HG02588 (cell line): ENCODE measurements around the gene ELMO1.
A peak's percentile ranks its signal among the peaks of the same experiment; 100 is the strongest.

Source experiments
- ATAC-seq: cut with Tn5 transposase; IDR thresholded peaks from one replicate; pipeline ENCODE4 v1.9.1; 2021; ENCODE audit warnings: mild to moderate bottlenecking, moderate library complexity; ENCODE audit not compliant: unreplicated experiment

Gene ELMO1

DNA sequence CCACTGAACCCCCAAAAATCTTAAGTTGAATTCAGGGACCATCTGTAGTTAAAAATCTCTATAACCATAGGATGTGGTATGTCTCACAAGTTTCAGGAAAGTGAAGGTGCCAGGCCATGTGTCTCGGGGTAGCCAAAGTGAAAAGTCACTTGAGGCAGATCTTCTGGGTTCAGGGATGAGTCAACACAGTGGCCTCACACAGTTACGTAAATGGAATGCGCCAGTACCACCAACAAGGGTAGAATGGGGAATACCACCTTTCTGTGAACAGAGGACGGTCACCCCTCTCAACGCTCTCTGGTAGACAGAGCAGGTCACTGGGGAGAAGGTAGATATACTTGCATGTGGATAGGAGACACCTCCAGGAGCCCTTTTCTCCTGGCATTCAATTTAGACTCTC lies 71.4 kb downstream of the ELMO1 start:
- ATAC-seq = no peak

DNA sequence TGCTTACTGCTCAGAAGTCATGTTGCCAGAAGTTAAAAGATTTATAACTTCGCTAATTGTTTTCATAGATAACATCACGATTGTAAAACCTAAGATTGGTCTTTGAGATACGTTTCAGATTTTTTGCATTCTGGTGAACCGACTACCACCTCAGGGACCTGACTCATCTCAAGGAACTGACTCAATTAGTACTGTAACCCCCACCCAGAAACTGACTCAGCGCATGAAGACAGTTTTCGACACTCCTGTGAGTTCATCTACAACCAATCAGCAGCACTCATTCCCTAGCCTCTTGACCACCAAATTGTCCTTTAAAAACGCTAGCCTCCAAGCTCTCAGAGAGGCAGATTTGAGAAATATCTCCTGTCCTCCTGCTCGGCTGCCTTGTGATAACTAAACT lies 72.3 kb downstream of the ELMO1 start:
- no peak for ATAC-seq

DNA sequence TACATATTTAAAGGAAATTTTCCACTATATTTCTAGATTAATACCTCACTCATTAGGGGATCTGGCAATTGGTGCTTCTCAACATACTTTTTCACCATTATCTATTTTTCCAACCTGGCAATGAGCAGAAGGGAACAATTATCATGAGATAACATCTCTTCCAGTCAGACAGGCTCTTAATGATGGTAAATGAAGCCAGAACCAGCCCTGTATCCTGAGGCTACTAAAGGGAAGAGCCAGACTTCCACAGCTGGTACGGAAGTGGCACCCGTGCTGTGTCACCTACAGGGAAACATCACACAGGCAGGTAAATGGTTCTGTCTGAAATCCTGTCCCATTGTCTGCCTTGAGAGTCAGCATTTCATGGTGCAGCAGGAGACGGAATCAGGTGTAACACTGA lies 75.9 kb downstream of the ELMO1 start:
- ATAC-seq = no peak

DNA sequence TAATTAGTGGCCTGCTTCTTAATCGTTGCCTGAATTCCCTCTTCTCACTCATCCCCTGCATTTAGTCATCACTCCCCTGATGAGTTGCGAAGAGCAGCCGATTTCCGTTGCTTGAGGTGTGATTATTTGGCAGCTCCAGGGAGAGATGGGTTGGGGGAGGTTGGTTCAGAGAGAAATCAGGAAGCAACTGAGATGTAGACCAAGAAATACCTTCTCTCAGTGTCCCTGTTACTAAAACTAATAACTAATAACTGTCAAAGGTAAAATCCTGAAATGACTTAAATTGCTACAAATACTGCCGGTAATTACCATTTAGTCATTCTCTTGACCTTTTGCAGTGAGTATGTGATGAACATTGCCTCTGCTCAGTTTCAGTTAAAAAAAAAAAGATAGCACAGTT lies 76.9 kb downstream of the ELMO1 start:
- ATAC-seq = no peak

DNA sequence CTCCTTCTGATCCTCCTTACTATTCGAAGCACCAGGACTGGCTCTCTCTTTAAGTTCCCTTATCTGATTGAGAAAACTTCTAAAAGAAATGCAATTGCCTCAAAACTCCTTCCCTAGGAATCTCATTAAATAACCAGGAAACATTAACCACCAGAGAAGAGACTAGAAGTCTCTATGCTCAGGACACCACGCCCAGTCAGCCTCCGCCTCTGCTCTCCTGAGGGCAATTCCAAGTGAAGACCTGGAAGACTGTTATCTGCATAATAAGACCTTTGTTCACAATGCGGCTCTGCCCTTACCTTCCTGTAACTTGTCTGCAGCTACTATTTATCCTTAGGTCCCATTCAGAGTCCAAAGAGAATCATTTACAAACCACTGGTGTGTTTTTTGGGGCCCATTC lies 78.8 kb downstream of the ELMO1 start:
- ATAC-seq = no peak

DNA sequence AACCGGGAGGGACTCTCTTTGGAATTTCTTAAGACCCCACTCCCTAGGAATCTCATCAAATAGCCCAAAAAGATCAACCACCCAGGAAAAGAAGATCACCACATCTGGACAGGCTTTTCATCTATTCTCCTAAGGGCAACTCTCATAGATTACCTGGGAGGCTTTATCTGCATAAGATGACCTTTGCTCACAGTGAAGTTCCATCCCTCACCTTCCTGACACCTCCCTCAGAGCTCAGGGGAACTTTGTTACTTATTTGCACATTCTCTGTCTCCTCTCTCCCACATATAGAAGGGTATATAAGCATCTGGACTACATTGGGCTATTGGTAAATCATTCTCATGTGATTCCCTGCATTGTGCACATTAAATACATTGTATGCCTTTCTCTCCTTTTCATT lies 80.1 kb downstream of the ELMO1 start:
- ATAC-seq = no peak

DNA sequence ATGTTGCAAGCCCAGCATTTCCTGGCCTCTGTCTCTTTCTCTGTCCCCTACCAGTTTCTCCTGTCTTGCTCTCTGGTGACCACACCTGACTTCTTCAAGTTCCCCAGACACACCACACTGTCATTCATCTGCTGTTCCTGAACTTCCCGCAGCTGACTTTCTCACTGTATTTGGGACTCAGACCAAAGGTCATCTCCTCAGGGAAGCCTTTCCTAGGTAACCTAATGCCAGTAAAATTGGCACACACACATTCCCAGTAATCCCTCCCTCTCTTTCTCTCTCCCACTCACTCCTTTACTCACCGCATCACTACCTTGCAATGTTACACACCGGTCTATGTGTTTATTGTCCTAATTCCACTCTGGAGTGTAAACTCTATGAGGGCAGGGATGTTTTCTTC lies 81.7 kb downstream of the ELMO1 start:
- ATAC-seq = no peak

DNA sequence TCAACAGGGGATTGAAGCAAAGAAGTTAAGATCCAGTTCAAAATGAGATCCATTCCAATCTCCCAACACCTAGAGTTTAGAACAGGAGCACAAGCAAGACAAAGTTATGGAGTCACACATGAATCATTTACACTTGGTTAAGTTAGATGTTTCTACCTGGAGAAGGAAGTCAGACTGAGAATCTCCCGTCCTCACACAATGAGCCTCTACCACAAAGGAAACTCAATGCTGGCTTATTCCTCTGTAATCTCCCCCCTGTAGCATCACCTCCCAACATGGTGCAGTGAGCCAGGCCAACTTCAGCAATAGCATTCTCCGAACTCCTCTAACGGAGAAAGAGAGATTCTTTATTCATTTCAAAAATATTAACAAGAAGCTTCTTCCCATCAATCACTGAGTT lies 82.2 kb downstream of the ELMO1 start:
- ATAC-seq = no peak

DNA sequence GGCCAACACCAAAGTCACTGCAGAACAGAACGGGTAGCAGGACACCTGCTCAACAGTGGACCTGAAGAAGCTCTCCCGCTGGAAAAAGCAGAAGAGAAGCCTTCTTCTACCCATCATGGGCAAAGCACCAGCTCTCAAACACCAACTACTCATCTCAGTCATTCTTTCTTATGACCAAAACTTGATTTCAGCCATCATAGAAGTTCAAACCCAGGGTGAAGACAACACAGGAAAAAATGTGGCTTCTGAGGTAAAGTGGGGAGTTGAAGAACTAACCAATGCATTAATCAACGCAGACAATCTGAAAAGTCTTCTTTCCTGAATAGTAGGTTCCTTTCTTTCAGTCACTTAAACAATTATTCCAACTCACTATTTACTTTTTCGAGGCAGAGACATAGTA lies 83.3 kb downstream of the ELMO1 start:
- no peak for ATAC-seq

DNA sequence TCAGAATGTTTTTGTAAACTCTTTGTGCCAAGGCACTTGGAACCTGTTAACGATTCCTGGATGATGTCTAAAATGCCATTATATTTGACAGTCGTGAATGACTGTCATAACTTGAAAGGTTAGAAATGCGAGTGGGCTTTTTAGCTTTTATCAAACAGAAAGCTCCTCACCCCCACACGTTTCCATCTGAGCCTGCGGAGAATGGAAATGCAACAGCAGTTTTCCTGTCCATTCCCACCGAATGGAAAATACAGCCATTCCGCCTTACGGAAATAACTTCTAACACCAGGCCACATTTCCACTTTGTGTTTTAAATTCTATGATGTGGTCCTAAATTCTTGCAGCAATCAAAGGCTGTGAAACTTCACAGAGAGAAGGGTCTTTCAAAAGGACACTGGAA lies 83.8 kb downstream of the ELMO1 start:
- no peak for ATAC-seq

DNA sequence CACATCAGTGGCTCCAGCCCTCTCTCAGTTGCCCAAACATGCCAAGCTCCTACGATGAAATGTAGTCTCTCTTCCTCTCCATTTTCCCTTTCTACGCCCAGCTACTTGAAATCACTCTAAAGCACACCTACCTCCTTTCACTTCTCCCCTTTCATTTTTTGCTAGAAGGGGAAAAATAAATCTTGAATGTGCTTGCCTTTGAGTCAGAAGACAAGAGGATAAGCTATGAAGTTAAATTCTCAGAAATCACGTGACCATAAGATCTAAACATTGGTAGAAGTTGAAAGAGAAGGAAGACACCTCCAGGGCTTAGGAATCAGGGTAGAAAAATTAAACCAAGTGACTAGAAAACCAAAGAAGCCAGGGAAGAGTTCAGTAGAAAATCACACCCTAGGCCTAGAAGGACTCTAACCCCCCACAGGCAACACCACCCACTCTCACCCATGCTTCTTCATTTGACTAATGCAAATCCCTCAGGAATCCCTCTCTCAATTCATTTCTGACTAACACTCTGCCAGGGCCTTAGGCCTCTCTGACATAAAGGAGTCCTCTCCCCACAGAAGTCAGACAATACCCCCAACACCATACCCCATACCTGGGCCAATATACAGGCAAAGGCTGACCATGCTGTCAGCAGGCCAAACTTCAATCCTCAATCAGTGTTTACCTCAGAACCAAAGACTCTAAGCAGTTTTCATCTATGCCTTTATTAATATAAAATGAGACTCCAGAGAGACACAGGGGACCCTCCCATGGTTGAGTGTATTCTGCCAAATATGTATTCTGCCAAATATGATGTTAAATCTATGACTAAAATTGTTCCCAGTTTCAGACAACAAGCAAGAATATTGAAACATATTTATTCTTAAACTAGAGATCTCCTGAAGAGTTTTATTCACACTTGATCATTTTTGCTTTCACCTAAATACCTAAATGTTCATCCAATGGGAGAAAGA lies 84.8 kb downstream of the ELMO1 start:
- no peak for ATAC-seq

DNA sequence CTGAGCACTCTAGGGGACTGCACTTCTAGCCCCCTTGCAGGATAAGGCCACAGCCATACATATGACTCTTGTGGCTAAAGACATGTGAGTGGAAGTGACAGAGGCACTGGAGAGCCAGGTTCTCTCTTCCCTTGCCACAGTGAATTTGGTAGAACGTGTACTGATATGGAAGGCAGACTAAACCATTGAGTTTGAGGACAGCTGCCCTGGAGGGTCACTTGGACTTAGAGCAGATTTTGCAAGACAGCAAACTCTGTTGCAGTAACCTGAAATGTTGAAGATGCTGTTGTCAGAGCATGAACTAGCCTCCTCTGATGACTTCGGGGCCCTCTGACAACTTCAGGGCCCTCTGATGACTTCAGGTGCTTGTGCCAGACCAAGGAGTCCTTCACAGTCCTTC lies 85.9 kb downstream of the ELMO1 start:
- ATAC-seq = no peak

DNA sequence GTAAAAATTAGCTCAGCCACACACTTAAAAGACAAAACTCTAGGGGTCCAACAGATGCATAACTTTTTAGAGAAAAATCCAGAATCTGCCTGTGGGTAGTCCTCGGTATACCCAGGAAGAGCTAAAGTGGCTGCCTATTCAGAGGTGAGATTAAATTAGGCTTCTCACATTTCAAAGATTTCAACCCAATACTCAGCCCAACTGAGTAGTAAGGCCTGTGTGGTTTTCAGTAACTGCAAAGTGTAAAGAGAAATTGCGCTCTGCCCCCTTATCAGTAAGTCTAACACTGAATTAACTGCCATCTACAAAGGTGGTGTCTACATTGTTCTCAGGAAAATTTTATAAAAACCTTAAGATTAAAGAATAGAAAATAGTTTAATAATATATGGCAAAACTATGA lies 88.2 kb downstream of the ELMO1 start:
- ATAC-seq = no peak

DNA sequence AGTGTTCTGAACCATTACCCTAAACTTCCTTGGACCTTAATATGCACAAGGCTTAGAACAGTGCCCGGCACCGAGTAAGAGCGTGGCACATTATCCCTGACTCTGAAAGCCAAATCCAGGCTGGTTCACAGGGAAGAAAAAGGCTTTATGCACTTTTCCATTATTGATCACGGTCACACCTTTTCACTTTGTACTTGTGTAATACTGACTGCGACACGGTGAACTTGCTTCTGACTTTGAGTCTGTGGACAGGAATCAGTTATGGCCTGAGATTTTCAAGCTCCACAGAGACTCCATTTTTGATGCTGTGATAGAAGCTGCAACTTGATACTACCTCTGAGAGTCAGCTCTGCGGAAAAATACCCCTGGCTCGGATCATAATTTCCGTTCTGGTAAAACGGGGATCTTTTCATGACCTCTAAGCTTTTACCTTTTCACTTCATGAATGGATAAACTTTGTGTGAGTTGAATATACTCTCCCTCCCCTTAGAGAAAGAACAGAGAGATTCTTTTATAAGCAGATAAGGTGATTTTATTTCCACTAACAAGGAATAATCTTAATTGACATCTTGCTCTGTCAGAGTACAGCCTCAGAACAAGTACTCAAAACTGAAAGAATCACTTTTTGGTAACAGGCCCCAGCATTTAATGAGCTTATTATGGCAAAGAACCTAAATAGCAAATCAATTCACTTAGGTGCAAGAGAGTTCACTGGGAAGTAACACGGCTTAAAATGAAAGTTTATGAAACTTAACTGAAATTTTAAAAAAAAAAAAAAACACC lies 88.8 kb downstream of the ELMO1 start:
- no peak for ATAC-seq

DNA sequence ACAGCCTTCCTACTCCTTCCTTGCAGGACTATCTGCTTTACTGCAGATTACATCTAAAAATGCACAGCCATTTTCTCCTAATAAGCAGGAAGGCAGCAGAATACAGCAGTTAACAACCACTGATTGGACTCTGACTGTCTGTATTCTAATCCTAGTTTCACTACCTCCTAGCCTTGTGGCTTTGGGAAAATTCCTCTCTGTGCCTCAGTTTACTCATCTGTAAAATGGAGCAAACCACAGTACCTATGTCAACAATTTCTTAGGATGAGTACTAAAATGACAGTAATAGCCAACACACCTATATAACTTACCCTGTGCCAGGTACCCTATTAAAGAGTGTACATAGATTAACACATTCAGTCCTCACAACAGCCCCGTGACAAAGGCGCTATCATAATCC lies 89.5 kb downstream of the ELMO1 start:
- ATAC-seq = no peak

DNA sequence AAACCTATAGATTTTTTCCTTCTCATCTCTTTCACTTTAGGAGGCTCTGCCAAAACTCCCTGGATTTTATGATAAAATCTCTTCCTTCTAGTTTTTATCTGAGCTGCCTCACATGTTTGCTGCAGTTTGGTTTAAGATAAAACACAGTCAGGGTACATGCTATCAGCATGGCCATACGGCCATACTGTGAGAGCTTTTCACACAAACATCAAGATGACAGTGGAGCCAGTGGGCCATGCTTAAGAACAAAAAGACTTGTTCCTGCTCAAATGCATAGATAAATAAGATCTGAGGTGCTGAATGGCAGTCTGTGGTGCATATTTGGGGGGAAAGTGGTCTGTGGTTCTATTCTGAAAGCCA lies 91.0 kb downstream of the ELMO1 start:
- ATAC-seq = no peak

DNA sequence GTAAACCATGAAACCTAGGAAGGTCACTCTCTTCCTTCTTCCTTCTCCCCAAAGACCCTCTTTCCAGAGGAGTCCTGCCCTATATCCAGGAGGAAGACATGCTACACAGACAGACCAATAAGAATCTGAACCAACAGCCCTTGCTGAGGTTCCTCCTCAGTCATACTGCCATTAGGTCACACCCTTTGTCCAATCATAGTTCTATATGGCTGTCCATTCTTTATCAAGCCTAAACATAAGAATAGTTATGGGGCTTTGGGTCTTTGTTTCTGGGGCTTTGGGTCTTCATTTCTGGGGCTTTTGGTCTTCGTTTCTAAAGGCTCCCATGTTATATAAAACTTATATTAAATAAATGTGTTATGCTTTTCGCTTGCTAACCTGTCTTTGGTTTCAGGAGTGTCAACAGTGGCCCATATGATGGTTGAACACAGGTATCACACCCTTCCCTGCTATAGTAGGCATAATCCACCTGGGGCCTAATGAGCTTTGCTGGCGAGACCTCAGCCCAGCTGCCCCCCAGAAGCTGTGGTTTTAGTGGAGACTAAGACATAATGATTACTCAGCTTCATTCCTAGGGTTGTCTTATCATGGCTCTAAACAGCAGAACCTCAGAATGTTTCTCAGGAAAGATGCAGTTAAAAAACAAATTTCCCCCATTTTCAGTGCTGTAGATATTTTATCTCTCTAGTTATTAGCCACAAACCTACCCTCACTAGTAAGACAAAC lies 91.6 kb downstream of the ELMO1 start:
- no peak for ATAC-seq

DNA sequence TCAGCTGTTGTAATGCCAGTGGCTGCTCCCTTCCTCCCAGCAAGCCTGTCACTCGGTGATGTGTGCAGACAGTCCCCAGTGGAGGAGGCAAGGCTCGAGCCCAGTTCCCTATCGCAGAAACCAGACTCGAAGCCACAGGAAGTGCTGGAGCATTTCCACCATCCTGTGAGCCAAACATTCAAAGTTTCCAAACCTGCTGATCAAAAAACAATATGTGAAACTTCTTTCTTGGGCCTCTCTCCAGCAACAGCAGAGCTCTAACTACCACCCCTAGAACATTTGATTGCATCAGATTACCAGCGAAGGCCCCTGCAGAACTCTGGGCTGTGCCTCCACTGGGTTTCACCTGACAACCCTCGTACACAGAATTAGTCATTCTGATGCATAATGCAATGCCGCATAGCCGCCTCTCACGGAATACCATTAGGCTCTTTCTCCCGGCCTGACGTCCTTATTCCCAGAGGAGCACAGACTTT lies 94.0 kb downstream of the ELMO1 start:
- ATAC-seq = peak; percentile 35

DNA sequence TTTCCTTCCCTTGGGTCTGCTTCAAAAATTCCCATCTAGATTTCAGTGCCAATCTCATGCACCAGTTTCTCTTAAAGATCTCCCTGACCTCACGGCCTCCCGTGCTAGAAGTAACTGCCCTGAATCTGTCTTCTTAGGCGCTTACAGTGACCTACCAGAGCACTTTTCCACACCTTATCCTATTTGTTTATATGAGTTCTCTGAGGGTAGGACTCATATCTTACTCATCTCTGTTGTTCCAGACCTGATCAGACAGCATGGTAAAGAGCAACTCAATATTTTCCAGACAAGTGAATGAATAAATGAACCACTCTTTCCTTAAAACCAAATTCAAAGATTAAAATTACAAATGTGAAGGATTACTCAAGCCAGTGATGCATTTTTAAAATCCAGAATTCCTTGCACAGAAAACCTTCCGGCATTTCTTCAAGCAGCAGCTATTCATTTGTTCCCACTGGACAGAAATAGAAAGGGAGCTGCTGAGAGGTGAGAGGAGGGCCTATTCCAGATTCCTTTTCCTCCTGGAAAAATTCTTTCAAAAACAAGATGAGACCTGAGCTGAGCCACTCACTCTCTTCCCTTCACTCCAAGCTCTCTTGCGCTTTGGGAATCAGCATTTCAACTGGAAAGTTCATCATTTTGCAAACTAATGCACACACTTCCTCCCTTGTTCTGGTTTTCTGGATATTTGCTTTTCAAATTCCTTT lies 94.6 kb downstream of the ELMO1 start:
- no peak for ATAC-seq

DNA sequence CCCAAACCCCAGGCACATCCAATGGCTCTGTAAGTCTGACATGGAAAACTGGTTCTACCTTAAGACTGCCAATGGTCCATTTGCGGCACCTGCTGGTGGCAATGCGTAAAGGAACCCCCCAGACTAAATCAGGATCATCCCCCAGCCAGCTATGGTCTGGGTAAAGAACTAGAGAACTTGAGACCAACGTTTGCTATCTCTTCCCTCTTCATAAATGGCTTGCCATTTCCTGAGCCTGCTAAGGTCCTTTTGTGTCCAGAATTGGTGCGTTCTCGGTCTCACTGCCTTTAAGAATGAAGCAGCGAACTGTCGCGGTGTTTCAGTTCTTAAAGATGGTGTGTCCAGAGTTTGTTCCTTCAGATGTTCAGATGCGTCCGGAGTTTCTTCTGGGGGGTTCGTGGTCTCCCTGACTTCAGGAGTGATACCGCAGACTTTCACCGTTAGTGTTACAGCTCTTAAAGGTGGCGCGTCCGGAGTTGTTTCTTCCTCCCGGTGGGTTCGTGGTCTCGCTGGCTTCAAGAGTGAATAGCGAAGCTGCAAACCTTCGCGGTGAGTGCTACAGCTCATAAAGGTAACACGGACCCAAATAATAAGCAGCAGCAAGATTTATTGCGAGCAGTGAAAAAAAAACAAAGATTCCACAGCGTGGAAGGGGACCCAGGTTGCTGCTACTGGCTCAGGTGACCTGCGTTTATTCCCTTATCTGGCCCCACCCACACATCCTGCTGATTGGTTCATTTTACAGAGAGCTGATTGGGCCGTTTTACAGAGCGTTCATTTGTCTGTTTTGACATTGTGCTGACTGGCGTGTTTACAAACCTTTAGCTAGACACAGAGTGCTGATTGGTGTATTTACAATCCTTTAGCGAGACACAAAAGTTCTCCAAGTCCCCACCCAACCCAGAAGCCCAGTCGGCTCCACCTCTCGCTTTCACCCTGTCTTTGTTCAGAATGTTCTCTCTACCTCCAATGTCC lies 95.4 kb downstream of the ELMO1 start:
- ATAC-seq = peak; percentile 63
